Fibroblast of lung (primary cell): Measurements from ENCODE around the gene ZFYVE28.

Source experiments
- EZH2 ChIP-seq: IDR thresholded peaks from 2 replicates; pipeline ENCODE4 v1.5.1; 2012; ENCODE audit warnings: low read length, control low read depth, mild to moderate bottlenecking; ENCODE audit errors: missing control alignments
- TF ChIP-seq, protein P1 (sequence below), 2 donors: IDR thresholded peaks in 1 of 2; conservative IDR thresholded peaks in 1 of 2; 1 replicate in 1 of 2; 2 replicates in 1 of 2; pipeline ENCODE4 v1.5.1; 2011 to 2012; ENCODE audit warnings: low read length in 2 of 2, control low read depth in 1 of 2, inconsistent platforms in 1 of 2, low read depth in 1 of 2, mild to moderate bottlenecking in 1 of 2

DNA sequence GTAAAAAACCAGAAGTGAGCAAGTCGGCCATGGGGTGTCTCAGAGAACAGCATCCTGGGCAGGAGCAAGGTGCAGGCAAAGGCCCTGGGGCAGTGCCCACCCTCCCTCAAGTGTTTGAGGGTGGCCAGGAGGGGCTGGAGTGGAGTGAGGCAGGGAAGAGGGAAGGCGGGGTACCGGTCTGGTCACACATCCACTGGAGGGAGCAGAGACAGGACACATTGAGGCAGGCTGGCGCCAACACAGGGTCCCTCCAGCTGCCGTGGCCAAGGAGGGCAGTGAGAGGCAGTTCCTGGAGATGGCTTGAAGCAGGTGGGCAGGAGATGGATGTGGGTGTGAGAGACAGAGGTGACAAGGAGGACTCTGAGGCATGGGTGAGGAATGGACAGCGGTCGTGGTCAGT is 30.1 kb upstream of the ZFYVE28 start:
- TF ChIP-seq, protein P1, sequence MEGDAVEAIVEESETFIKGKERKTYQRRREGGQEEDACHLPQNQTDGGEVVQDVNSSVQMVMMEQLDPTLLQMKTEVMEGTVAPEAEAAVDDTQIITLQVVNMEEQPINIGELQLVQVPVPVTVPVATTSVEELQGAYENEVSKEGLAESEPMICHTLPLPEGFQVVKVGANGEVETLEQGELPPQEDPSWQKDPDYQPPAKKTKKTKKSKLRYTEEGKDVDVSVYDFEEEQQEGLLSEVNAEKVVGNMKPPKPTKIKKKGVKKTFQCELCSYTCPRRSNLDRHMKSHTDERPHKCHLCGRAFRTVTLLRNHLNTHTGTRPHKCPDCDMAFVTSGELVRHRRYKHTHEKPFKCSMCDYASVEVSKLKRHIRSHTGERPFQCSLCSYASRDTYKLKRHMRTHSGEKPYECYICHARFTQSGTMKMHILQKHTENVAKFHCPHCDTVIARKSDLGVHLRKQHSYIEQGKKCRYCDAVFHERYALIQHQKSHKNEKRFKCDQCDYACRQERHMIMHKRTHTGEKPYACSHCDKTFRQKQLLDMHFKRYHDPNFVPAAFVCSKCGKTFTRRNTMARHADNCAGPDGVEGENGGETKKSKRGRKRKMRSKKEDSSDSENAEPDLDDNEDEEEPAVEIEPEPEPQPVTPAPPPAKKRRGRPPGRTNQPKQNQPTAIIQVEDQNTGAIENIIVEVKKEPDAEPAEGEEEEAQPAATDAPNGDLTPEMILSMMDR (conservative IDR thresholded peaks at IDR 0.05 in 1 of 2, IDR thresholded peaks at IDR 0.05 in 1 of 2; ENCODE audit: low read depth in 1 of 2, low read length in 2 of 2): no peak
- no peak for TF ChIP-seq EZH2
